ENCODE measurements around the gene DGKH.

The DGKH gene

GRCh38 chr13:42168496-42168895 is 120.0 kb downstream of the DGKH start:
- H3K27ac ChIP-seq, result no peak overlapping the region
- TF ChIP-seq CTCF (IDR thresholded peaks at IDR 0.05), result no peak
- TF ChIP-seq ZFX (IDR thresholded peaks at IDR 0.05; ENCODE audit: borderline replicate concordance), result no peak

- no peak overlapping the region for H3K27ac ChIP-seq
Observed at GRCh38 chr13:42170029-42170428, 121.6 kb downstream of the DGKH start.

GRCh38 chr13:42173789-42174343 is 125.4 kb downstream of the DGKH start:
- TF ChIP-seq ZFX (IDR thresholded peaks at IDR 0.05; ENCODE audit: borderline replicate concordance) (no peak), CTCF (IDR thresholded peaks at IDR 0.05) (no peak)
- no peak overlapping the region for H3K27ac ChIP-seq

More at GRCh38 chr13:42170029-42170428, 121.6 kb downstream of the DGKH start:
- TF ChIP-seq CTCF (IDR thresholded peaks at IDR 0.05) (no peak), ZFX (IDR thresholded peaks at IDR 0.05; ENCODE audit: borderline replicate concordance) (no peak)

- no peak for TF ChIP-seq ZFX (IDR thresholded peaks at IDR 0.05; ENCODE audit: borderline replicate concordance)
- TF ChIP-seq CTCF (IDR thresholded peaks at IDR 0.05), result no peak
- no peak overlapping the region for H3K27ac ChIP-seq
Observed at GRCh38 chr13:42174344-42175162, 126.1 kb downstream of the DGKH start.

GRCh38 chr13:42176294-42176693 is 127.8 kb downstream of the DGKH start:
- no peak overlapping the region for H3K27ac ChIP-seq
- no peak for TF ChIP-seq CTCF (IDR thresholded peaks at IDR 0.05)
- no peak for TF ChIP-seq ZFX (IDR thresholded peaks at IDR 0.05; ENCODE audit: borderline replicate concordance)

GRCh38 chr13:42177189-42177588 is 128.7 kb downstream of the DGKH start:
- H3K27ac ChIP-seq, result no peak overlapping the region
- TF ChIP-seq CTCF (IDR thresholded peaks at IDR 0.05), result no peak
- TF ChIP-seq ZFX (IDR thresholded peaks at IDR 0.05; ENCODE audit: borderline replicate concordance), result no peak

GRCh38 chr13:42181381-42181953 is 133.0 kb downstream of the DGKH start:
- TF ChIP-seq CTCF (IDR thresholded peaks at IDR 0.05), result no peak
- TF ChIP-seq ZFX (IDR thresholded peaks at IDR 0.05; ENCODE audit: borderline replicate concordance), result no peak
- H3K27ac ChIP-seq, result no peak overlapping the region
